Gastrocnemius medialis (tissue), 4 donors: ENCODE results near the gene XRCC3.

ENCODE experiments used
- POLR2A ChIP-seq, 2 donors: fragments of 450-650 bp; IDR thresholded peaks; one replicate each; pipeline ENCODE4 v1.6.1; 2017; ENCODE audit warnings: antibody characterized with exemption in 2 of 2, mild to moderate bottlenecking in 2 of 2, moderate library complexity in 2 of 2
- TF ChIP-seq, protein P1 (sequence below), 5 experiments: fragments of 450-650 bp in 3 of 5; fragments of 200-600 bp in 2 of 5; sonication (generic) in 2 of 5; IDR thresholded peaks in 4 of 5; conservative IDR thresholded peaks in 1 of 5; 1 replicate in 4 of 5; 2 replicates in 1 of 5; pipeline ENCODE4 v1.5.1; 2016 to 2019; ENCODE audit warnings: antibody characterized with exemption in 5 of 5, mild to moderate bottlenecking in 3 of 5, moderate library complexity in 3 of 5

DNA sequence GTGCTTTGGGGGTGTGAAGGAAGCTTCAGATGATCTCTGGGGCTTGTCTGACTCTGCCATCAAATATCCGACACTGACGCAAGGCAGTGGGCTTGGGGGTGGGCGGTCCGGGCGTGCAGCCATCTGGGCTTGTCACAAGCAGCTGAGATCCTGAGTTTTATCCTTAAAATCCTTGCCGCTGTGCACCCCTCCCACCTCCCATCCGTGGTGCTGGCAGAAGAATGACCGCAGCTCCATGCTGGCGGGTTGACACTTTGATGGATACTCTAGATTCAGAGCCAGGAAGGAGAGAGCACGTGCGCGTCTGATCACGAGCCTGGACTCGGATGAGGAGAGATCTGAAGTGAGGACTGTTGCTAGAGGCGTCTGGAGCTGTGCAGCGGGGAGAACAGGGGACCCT is 3.3 kb upstream of the XRCC3 start:
- TF ChIP-seq, protein P1, sequence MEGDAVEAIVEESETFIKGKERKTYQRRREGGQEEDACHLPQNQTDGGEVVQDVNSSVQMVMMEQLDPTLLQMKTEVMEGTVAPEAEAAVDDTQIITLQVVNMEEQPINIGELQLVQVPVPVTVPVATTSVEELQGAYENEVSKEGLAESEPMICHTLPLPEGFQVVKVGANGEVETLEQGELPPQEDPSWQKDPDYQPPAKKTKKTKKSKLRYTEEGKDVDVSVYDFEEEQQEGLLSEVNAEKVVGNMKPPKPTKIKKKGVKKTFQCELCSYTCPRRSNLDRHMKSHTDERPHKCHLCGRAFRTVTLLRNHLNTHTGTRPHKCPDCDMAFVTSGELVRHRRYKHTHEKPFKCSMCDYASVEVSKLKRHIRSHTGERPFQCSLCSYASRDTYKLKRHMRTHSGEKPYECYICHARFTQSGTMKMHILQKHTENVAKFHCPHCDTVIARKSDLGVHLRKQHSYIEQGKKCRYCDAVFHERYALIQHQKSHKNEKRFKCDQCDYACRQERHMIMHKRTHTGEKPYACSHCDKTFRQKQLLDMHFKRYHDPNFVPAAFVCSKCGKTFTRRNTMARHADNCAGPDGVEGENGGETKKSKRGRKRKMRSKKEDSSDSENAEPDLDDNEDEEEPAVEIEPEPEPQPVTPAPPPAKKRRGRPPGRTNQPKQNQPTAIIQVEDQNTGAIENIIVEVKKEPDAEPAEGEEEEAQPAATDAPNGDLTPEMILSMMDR (IDR thresholded peaks at IDR 0.05 in 4 of 5, conservative IDR thresholded peaks at IDR 0.05 in 1 of 5): no peak
- TF ChIP-seq POLR2A (IDR thresholded peaks at IDR 0.05): no peak
